Epithelial cell of esophagus (primary cell): ENCODE results near the gene FILIP1L.

Source experiments
- DNase-seq: peaks from one replicate; pipeline ENCODE4 v3.0.0; 2010; ENCODE audit warnings: low read depth
- H3K4me3 ChIP-seq: 2 replicates; pipeline ENCODE4 v1.5.1; 2011; ENCODE audit warnings: mild to moderate bottlenecking, low read length, control low read depth
- TF ChIP-seq, protein P1 (sequence below): IDR thresholded peaks from 2 replicates; pipeline ENCODE4 v1.5.1; 2011; ENCODE audit warnings: low read depth, mild to moderate bottlenecking, low read length, control low read depth, inconsistent platforms; ENCODE audit not compliant: insufficient read depth; ENCODE audit errors: missing control alignments

FILIP1L gene

DNA sequence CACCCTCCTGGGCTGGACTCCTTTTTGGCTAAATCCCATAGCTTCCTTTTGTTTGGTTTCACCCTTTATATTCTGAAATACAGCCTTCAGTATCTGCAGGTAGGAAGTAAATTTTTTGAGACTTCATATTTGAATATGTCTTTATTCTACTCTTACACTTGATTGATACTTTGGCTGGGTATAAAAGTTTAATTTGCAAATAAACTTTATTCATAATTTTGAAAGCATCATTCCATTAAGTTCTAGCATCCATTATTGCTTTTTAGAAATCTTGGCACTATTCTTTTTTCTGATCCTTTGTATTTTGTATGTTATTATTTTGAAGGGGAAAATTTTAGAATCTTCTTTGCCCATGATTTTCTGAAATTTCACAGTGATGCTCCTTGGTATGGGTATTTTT lies 41.3 kb upstream of the FILIP1L start:
- no peak for DNase-seq
- H3K4me3 ChIP-seq: no peak overlapping the region
- TF ChIP-seq, protein P1, sequence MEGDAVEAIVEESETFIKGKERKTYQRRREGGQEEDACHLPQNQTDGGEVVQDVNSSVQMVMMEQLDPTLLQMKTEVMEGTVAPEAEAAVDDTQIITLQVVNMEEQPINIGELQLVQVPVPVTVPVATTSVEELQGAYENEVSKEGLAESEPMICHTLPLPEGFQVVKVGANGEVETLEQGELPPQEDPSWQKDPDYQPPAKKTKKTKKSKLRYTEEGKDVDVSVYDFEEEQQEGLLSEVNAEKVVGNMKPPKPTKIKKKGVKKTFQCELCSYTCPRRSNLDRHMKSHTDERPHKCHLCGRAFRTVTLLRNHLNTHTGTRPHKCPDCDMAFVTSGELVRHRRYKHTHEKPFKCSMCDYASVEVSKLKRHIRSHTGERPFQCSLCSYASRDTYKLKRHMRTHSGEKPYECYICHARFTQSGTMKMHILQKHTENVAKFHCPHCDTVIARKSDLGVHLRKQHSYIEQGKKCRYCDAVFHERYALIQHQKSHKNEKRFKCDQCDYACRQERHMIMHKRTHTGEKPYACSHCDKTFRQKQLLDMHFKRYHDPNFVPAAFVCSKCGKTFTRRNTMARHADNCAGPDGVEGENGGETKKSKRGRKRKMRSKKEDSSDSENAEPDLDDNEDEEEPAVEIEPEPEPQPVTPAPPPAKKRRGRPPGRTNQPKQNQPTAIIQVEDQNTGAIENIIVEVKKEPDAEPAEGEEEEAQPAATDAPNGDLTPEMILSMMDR: no peak

DNA sequence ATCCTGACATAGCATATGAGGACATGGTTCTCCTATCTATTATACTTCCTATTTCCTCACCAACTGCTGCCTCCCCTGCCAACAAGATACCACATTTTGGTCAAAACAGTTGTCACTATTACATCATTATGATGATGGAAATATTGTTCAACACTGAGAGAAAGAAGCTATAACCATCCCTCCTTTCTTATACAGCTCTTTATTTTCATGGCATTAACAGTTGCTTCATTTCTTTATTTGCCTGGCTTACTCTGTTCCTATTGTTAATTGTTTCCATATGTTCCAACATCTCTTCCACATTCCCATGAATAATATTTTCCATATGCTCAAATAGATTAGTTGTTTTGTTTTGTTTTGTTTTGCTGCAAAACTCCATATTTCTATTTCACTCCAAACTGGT lies 40.8 kb upstream of the FILIP1L start:
- H3K4me3 ChIP-seq: no peak overlapping the region
- no peak for DNase-seq
- TF ChIP-seq, protein P1: no peak

DNA sequence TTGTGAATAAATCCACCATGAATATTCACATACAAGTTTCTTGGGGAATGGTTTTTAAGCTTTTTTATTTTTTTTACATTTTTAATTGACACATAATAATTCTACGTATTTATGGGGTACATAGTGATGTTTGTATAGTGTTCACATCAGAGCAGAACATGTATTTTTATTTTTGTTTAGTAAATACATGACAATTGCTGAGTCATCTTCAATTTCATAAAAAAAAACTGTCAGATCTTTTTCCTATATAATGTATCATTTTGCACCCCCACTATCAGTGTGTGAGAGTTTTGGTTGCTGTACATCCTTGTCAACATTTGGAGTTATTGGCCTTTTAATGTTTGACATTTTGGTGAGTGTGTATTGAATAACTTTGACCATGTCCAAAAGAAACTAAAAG lies 39.9 kb upstream of the FILIP1L start:
- no peak overlapping the region for H3K4me3 ChIP-seq
- TF ChIP-seq, protein P1: no peak

DNA sequence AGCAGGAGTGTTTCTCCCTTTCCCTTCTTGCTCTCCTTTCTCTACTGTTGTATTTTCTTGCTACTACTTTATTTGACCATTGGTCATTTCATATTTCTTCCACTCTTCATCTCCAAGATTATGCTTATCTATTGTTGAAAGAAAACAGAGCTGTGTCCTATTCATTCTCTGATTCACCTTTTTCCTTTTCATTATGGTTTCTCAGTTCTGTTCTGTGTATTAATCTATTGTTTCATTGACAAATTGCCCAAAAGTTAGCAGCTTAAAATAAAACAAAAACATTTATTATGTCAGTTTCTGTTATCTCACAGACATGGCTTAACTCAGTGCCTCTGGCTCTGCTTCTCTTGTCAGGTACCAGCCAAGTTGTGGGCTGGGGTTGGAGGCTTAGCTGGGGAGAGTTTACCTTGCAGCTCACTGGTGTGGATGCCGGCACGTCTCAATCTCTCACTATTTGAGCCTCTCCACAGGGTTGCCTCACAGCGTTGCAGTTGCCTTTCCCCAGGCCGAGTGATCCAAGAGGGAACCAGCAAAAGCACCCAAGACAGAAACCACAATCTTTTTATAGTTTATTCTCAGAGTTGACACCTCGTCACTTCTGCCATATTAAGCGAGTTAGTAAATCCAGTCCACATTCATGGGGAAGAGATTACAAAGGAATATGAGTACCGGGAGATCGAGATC lies 36.9 kb upstream of the FILIP1L start:
- TF ChIP-seq, protein P1: no peak
- H3K4me3 ChIP-seq: no peak overlapping the region
- no peak for DNase-seq

More for the DNA sequence above, 39.9 kb upstream of the FILIP1L start:
- no peak for DNase-seq

DNA sequence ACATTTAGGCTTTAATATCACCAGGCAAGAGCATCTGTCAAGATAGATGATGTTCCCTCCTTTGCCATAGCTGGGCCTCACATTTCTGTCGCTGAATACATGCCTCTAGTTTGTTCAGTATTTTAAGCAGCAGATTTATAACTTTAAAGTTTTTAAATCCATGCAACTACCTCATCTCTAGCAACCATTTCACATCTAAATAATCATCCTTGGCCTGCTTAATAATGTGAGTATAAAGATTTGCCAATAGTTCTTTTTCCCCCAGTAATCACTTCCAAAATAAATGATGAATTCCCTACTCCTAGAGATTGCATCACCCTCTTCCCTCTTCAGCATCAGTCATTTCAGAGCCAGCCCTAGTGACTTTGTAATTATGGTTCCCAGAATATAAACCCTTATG lies 36.2 kb upstream of the FILIP1L start:
- no peak overlapping the region for H3K4me3 ChIP-seq
- TF ChIP-seq, protein P1: no peak
- DNase-seq: no peak

DNA sequence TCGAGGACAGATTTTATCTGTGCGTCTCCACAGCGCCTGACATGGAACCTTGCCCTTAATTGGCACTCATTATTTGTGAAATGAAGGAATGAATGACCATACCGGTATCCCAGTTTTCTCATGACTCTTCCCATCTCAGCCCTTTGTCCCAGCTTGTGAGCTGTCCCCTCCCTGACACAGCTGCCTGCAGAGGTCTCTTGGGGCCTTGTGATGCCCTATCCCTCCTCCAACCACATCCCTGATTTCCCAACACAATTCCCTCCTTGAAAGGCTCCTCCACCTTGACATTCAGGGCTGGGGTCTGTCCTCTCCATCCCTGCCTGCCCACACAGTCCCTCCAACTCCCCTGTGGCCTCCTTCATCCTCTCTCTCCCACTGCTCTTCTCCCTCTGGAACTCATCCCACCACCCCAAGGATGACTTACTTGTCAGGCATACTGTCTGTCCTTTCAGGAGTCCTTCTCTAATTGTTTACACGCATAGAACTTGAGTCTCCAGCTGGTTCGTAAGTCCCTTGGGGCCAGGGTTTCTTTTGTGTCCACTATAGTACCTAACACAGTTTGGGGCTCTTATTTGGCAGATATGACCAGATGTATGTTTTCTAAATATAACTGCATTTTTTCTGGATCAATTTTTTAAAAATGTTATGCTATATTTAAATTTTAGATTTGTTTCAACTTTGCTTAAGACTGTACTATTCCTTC lies 35.6 kb upstream of the FILIP1L start:
- no peak for DNase-seq
- TF ChIP-seq, protein P1: no peak
- no peak overlapping the region for H3K4me3 ChIP-seq
